DND-41 (cell line): ENCODE measurements around the gene GSC2.

ENCODE experiments used
- ATAC-seq: fragments of 200-7000 bp; cut with Tn5 transposase; 3 replicates; pipeline ENCODE4 v1.9.1; 2021; ENCODE audit warnings: low read depth; ENCODE audit not compliant: insufficient read depth
- DNase-seq: peaks from one replicate; pipeline ENCODE4 v3.0.0-alpha.2; 2020
- H2AFZ ChIP-seq: 2 replicates; pipeline ENCODE4 v1.6.0; 2012; ENCODE audit warnings: low read depth, low read length
- H3K27ac ChIP-seq: 2 replicates; pipeline ENCODE4 v1.5.1; 2012; ENCODE audit warnings: low read length, inconsistent platforms
- H3K27me3 ChIP-seq: fragments of 200-600 bp; sonication (generic); 2 replicates; pipeline ENCODE4 v1.6.0; 2012; ENCODE audit warnings: low read length, mild to moderate bottlenecking, inconsistent platforms; ENCODE audit not compliant: insufficient read depth, poor library complexity
- H3K36me3 ChIP-seq: 2 replicates; pipeline ENCODE4 v1.5.1; 2012; ENCODE audit warnings: low read length, inconsistent platforms; ENCODE audit not compliant: insufficient read depth
- H3K4me1 ChIP-seq: 2 replicates; pipeline ENCODE4 v1.5.1; 2012; ENCODE audit warnings: mild to moderate bottlenecking, low read length; ENCODE audit not compliant: insufficient read depth
- H3K4me2 ChIP-seq: 2 replicates; pipeline ENCODE4 v1.6.0; 2012; ENCODE audit warnings: mild to moderate bottlenecking, moderate library complexity, low read length, inconsistent platforms; ENCODE audit not compliant: insufficient read depth
- H3K4me3 ChIP-seq, 2 experiments: fragments of 200-600 bp in 1 of 2; shearing (Covaris generic) in 1 of 2; 2 replicates each; pipeline ENCODE4 v1.5.1; 2012 to 2016; ENCODE audit warnings: inconsistent platforms in 2 of 2, low read length in 2 of 2, mild to moderate bottlenecking in 2 of 2, low read depth in 1 of 2, moderate library complexity in 1 of 2
- H3K79me2 ChIP-seq: 2 replicates; pipeline ENCODE4 v1.6.0; 2012; ENCODE audit warnings: low read length, inconsistent platforms; ENCODE audit not compliant: insufficient read depth
- H3K9ac ChIP-seq: 2 replicates; pipeline ENCODE4 v1.6.0; 2012; ENCODE audit warnings: low read depth, mild to moderate bottlenecking, inconsistent platforms, low read length, moderate library complexity
- H3K9me3 ChIP-seq: 2 replicates; pipeline ENCODE4 v1.5.1; 2012; ENCODE audit warnings: low read length, moderate library complexity, mild to moderate bottlenecking, inconsistent platforms; ENCODE audit not compliant: insufficient read depth, severe bottlenecking
- H4K20me1 ChIP-seq: 2 replicates; pipeline ENCODE4 v1.6.0; 2012; ENCODE audit warnings: low read length; ENCODE audit not compliant: insufficient read depth
- CTCF ChIP-seq: IDR thresholded peaks from 2 replicates; pipeline ENCODE4 v1.5.1; 2012; ENCODE audit warnings: borderline replicate concordance, low read length, moderate library complexity, mild to moderate bottlenecking; ENCODE audit not compliant: poor library complexity, severe bottlenecking; ENCODE audit errors: extremely low read depth
- EZH2 ChIP-seq: IDR thresholded peaks from 3 replicates; pipeline ENCODE4 v1.6.1; 2012; ENCODE audit warnings: borderline replicate concordance, low read depth, mild to moderate bottlenecking, moderate library complexity, low read length, inconsistent platforms; ENCODE audit not compliant: severe bottlenecking

GSC2 gene

GRCh38 chr22:19148417-19149046 lies 1.6 kb downstream of the GSC2 start:
- no peak for ATAC-seq
- no peaks in the 10 kb centered on the region for H3K9me3 ChIP-seq
- H3K27me3 ChIP-seq: no peaks in the 10 kb centered on the region
- H2AFZ ChIP-seq: no peak overlapping the region
- H3K36me3 ChIP-seq: no peaks in the 10 kb centered on the region
- no peaks in the 10 kb centered on the region; the same call in 1 of the 2 replicates for H4K20me1 ChIP-seq
- no peak overlapping the region for H3K4me2 ChIP-seq
- peaks cover 10% of the 10 kb centered on the region for H3K4me1 ChIP-seq
- no peak overlapping the region for H3K9ac ChIP-seq
- no peak overlapping the region for H3K4me3 ChIP-seq
- no peak overlapping the region for H3K27ac ChIP-seq
- DNase-seq: no peak
- H3K79me2 ChIP-seq: peaks cover 10% of the 10 kb centered on the region
- TF ChIP-seq CTCF (no peak), EZH2 (no peak)

GRCh38 chr22:19147195-19147780 lies 2.8 kb downstream of the GSC2 start:
- no peak for ATAC-seq
- no peaks in the 10 kb centered on the region for H3K27me3 ChIP-seq
- TF ChIP-seq EZH2: no peak
- TF ChIP-seq CTCF: no peak

GRCh38 chr22:19146215-19146968 lies 3.7 kb downstream of the GSC2 start:
- Histone ChIP-seq H3K27me3 (no peaks in the 10 kb centered on the region), H3K4me3 (no peak overlapping the region), H2AFZ (peak overlapping the region; percentile 45; the same call in 1 of the 2 replicates), H3K4me2 (no peak overlapping the region), H3K4me1 (peaks cover 20% of the 10 kb centered on the region), H3K9me3 (no peaks in the 10 kb centered on the region), H3K79me2 (peaks cover 22% of the 10 kb centered on the region), H3K9ac (no peak overlapping the region), H3K36me3 (peaks cover 12% of the 10 kb centered on the region), H4K20me1 (peaks cover 3% of the 10 kb centered on the region), H3K27ac (no peak overlapping the region)
- ATAC-seq: no peak
- no peak for TF ChIP-seq EZH2
- no peak for TF ChIP-seq CTCF
- no peak for DNase-seq

More at GRCh38 chr22:19147195-19147780, 2.8 kb downstream of the GSC2 start:
- H3K9me3 ChIP-seq: no peaks in the 10 kb centered on the region
- no peak overlapping the region for H3K9ac ChIP-seq
- peaks cover 5% of the 10 kb centered on the region for H3K36me3 ChIP-seq
- H3K4me2 ChIP-seq: no peak overlapping the region
- peaks cover 19% of the 10 kb centered on the region for H3K4me1 ChIP-seq
- no peak for DNase-seq
- H3K4me3 ChIP-seq: no peak overlapping the region
- no peak overlapping the region for H3K27ac ChIP-seq
- peaks cover 3% of the 10 kb centered on the region for H4K20me1 ChIP-seq
- H2AFZ ChIP-seq: no peak overlapping the region
- H3K79me2 ChIP-seq: peaks cover 21% of the 10 kb centered on the region
